ENCODE data around the gene MLPH. TPM values are rescaled to one million over a fixed set of nuclear protein-coding genes. Genes with fewer than 3 reads are reported as not detected.
A peak's percentile ranks its signal among the peaks of the same experiment; 100 is the strongest.

The MLPH gene
- total and polyA plus RNA-seq, 7 experiments from 2014 or later = not detected

DNA sequence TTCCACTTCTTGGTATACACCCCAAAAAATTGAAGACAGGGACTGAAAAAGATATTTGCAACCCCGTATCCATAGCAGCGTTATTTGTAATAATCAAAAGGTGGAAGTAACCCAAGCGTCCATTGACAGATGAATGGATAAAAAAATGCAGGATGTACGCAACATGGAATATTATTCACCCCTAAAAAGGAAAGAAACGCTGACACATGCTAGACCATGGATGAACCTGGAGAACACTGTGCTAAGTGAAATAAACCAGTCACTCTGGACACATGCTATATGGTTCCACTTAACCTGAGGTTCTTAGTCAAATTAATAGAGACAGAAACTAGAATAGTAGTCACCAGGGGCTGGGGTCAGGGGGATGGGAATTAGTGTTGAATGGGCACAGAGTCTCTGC lies 40.7 kb downstream of the MLPH start:
- ATAC-seq (no peak), DNase-seq (no peak)
- intact Hi-C loops (cut with micrococcal nuclease) = no loop called here
- no peaks in the 10 kb centered on the region for H3K4me1 ChIP-seq (ENCODE audit: control insufficient read depth in 2 of 2, insufficient read depth in 2 of 2, low read length in 2 of 2)
- no peak overlapping the region for H3K27ac ChIP-seq (ENCODE audit: low read depth, low read length)
- Mint-ChIP-seq H3K27ac (no peak overlapping the region), H3K36me3 (no peaks in the 10 kb centered on the region), H3K4me3 (no peak overlapping the region), H3K27me3 (no peaks in the 10 kb centered on the region), H3K4me1 (no peaks in the 10 kb centered on the region), H3K9me3 (no peaks in the 10 kb centered on the region)
- CTCF ChIA-PET = no interaction called here
- no peaks in the 10 kb centered on the region for H3K36me3 ChIP-seq (ENCODE audit: control insufficient read depth in 2 of 3, insufficient read depth in 3 of 3, low read length in 3 of 3)
- H3K4me3 ChIP-seq (ENCODE audit: low read length) = no peak overlapping the region
- POLR2A ChIA-PET = no interaction called here
- no peaks in the 10 kb centered on the region for H3K27me3 ChIP-seq (ENCODE audit: control insufficient read depth in 2 of 2, insufficient read depth in 2 of 2, low read length in 2 of 2)
- H3K9me3 ChIP-seq (ENCODE audit: control insufficient read depth in 2 of 3, low read length in 3 of 3) = no peaks in the 10 kb centered on the region

DNA sequence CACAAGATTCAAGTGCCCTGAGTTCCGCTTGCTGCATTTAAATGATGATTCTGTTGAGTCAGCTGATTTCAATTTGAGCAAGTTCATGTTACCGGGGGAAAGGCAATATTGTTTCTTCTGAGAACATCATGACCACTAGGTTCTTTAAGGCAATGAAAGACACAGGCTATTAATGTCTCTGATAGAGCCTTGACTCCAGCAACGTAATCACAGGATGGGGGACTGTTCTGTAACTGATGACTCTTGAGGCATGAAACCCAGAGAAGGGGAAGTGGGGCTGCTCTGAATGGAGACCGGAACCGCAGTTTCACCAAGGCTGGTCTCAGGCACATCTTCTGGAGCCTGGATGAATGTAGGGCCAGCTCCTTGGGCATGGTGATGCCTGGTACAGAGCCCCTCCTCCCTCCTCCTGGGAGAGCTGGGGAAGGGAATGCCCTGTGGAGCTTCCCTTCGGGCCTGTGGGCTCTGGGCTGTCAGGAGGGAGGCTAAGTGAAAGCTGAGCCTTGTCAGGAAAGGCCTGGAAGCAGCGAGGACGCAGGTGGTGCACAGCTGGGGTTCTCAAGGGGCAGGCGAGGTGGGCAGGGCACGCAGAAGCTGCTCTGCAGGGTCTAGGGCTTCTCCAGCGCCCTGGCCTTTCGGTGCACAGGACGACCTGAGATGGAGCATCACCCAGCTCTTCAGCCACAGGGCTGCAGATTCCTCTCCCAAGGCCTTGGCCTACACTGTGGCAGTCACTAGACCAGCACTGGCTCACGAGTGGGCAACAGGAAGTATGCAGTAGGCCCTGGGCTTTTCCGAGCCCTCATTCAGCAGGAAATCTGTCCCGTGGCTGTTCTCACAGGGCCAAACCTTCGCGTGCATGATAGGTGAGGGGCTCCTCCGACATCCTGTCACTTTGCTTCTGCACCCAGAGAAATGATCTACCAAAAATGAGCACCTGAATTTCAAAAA lies 42.7 kb downstream of the MLPH start:
- Mint-ChIP-seq H3K4me3 (no peak overlapping the region), H3K27me3 (no peaks in the 10 kb centered on the region), H3K36me3 (no peaks in the 10 kb centered on the region), H3K4me1 (no peaks in the 10 kb centered on the region), H3K27ac (no peak overlapping the region), H3K9me3 (no peaks in the 10 kb centered on the region)
- Histone ChIP-seq H3K27me3 (ENCODE audit: control insufficient read depth in 2 of 2, insufficient read depth in 2 of 2, low read length in 2 of 2) (no peaks in the 10 kb centered on the region), H3K4me3 (ENCODE audit: low read length) (no peak overlapping the region), H3K4me1 (ENCODE audit: control insufficient read depth in 2 of 2, insufficient read depth in 2 of 2, low read length in 2 of 2) (no peaks in the 10 kb centered on the region), H3K27ac (ENCODE audit: low read depth, low read length) (no peak overlapping the region), H3K36me3 (ENCODE audit: control insufficient read depth in 2 of 3, insufficient read depth in 3 of 3, low read length in 3 of 3) (no peaks in the 10 kb centered on the region), H3K9me3 (ENCODE audit: control insufficient read depth in 2 of 3, low read length in 3 of 3) (no peaks in the 10 kb centered on the region)
- ChIA-PET POLR2A (no interaction called here), CTCF (no interaction called here)
- intact Hi-C loops (cut with micrococcal nuclease) = no loop called here
- DNase-seq (no peak), ATAC-seq (peak; percentile 72)

DNA sequence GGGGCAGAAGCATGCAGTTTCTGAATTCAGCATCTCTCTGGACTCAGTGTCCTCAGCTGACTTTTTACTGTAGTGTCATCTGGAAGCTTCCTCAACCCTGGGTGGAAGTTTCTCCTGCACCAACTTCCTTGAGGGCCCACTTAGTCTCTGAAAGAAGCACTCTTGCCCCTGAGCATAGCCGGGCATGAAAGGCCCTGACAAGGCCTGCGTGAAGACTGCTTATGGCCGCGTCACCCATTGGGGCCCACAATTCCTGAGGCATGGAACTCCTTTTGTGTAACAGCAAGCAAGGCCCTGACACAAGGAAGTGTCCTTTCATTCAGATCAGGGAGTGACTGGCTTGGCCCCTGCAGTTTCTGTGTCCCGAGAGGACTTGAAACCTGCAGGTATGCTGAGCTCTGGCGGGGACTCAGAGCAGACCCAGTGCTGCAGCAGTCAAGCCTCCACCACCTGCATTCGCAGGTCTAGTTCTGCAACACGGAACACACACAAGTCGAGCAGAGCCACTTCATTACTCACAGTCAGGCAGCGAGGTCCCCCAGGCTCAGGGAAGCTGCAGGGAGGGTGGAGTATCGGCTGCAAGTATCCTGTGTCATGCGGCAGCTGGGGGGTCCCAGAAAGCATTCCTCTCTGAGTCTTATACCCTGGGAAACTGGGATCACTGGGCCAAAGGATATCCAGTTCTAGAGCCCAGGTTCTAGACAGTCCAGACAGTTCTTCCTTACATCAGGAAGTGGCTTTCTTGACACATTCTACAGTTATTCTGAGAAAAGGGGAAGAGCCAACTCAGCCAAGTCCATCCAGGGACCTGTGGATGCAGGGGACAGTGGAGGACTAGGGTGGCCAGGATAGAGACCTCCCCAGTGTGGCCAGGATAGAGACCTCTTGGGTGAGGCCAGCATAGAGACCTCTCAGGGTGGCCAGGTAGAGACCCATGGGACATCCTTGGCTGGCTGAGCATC lies 43.7 kb downstream of the MLPH start:
- Mint-ChIP-seq H3K4me3 (no peak overlapping the region), H3K27me3 (no peaks in the 10 kb centered on the region), H3K9me3 (no peaks in the 10 kb centered on the region), H3K4me1 (no peaks in the 10 kb centered on the region), H3K27ac (peak overlapping the region in 1 of 9 donors; percentile 28), H3K36me3 (no peaks in the 10 kb centered on the region)
- ATAC-seq (no peak), DNase-seq (no peak)
- Histone ChIP-seq H3K9me3 (ENCODE audit: control insufficient read depth in 2 of 3, low read length in 3 of 3) (no peaks in the 10 kb centered on the region), H3K4me1 (ENCODE audit: control insufficient read depth in 2 of 2, insufficient read depth in 2 of 2, low read length in 2 of 2) (no peaks in the 10 kb centered on the region), H3K4me3 (ENCODE audit: low read length) (no peak overlapping the region), H3K36me3 (ENCODE audit: control insufficient read depth in 2 of 3, insufficient read depth in 3 of 3, low read length in 3 of 3) (no peaks in the 10 kb centered on the region), H3K27me3 (ENCODE audit: control insufficient read depth in 2 of 2, insufficient read depth in 2 of 2, low read length in 2 of 2) (no peaks in the 10 kb centered on the region), H3K27ac (ENCODE audit: low read depth, low read length) (no peak overlapping the region)
- intact Hi-C loops (cut with micrococcal nuclease) = no loop called here
- ChIA-PET POLR2A (no interaction called here), CTCF (no interaction called here)

DNA sequence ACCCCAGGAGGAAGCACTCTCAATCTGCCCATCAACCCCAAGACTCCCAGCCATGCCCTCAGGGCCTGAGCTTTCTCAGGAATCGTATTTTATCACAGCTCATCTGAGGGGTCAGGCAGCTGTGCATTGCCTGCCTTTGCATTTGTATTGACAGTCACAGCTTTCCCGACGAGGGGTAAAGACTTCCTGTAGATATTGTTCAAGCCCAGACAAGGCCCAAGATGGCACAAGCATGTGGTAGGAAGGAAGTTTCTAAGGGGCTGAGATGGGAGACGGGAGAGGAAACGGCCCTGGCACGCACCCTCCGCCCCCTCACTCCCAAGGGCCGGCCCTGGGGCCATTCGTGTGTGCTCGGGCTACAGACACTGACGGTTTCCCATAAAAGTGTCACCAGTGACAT lies 45.1 kb downstream of the MLPH start:
- Mint-ChIP-seq H3K4me1 (no peaks in the 10 kb centered on the region), H3K9me3 (no peaks in the 10 kb centered on the region), H3K36me3 (no peaks in the 10 kb centered on the region), H3K27me3 (no peaks in the 10 kb centered on the region), H3K27ac (no peak overlapping the region), H3K4me3 (no peak overlapping the region)
- ATAC-seq (no peak), DNase-seq (no peak)
- intact Hi-C loops (cut with micrococcal nuclease) = no loop called here
- CTCF ChIA-PET = interaction anchor here (0.9 kb wide), 1 partner anchor 18 kb away, joined by 3 read pairs; no protein-coding TSS in a partner anchor
- Histone ChIP-seq H3K9me3 (ENCODE audit: control insufficient read depth in 2 of 3, low read length in 3 of 3) (no peaks in the 10 kb centered on the region), H3K27me3 (ENCODE audit: control insufficient read depth in 2 of 2, insufficient read depth in 2 of 2, low read length in 2 of 2) (no peaks in the 10 kb centered on the region), H3K4me1 (ENCODE audit: control insufficient read depth in 2 of 2, insufficient read depth in 2 of 2, low read length in 2 of 2) (no peaks in the 10 kb centered on the region), H3K36me3 (ENCODE audit: control insufficient read depth in 2 of 3, insufficient read depth in 3 of 3, low read length in 3 of 3) (no peaks in the 10 kb centered on the region), H3K4me3 (ENCODE audit: low read length) (no peak overlapping the region), H3K27ac (ENCODE audit: low read depth, low read length) (no peak overlapping the region)
- POLR2A ChIA-PET = no interaction called here

DNA sequence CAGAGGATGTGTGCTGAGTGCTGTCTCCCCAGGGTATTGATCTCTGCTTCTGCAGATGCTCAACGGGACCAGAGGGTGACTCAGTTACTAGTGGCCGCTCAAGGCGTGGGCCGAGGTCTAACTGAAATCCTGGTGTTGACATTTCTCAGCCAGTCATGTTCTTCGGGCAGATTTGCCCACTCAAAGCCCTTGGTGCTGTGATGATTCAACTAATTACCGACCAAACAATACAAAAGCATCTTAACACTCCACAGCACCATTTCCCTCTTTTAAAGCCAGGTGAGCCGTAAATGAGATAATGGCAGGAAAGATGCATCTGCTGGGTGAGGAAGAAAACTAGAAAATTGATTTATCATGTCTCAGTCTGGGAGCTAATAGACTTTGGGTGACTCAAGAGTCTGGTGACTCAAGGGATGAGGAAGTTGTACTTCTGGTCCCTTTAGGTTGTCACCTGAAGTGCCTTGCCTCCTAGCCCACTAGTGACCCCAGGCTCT lies 46.7 kb downstream of the MLPH start:
- Histone ChIP-seq H3K4me1 (ENCODE audit: control insufficient read depth in 2 of 2, insufficient read depth in 2 of 2, low read length in 2 of 2) (no peaks in the 10 kb centered on the region), H3K4me3 (ENCODE audit: low read length) (no peak overlapping the region), H3K27ac (ENCODE audit: low read depth, low read length) (no peak overlapping the region), H3K27me3 (ENCODE audit: control insufficient read depth in 2 of 2, insufficient read depth in 2 of 2, low read length in 2 of 2) (no peaks in the 10 kb centered on the region), H3K36me3 (ENCODE audit: control insufficient read depth in 2 of 3, insufficient read depth in 3 of 3, low read length in 3 of 3) (no peaks in the 10 kb centered on the region), H3K9me3 (ENCODE audit: control insufficient read depth in 2 of 3, low read length in 3 of 3) (no peaks in the 10 kb centered on the region)
- ChIA-PET POLR2A (no interaction called here), CTCF (interaction anchor here (0.8 kb wide), 1 partner anchor 38 kb away, joined by 3 read pairs; no protein-coding TSS in a partner anchor)
- Mint-ChIP-seq H3K9me3 (no peaks in the 10 kb centered on the region), H3K4me1 (no peaks in the 10 kb centered on the region), H3K4me3 (no peak overlapping the region), H3K36me3 (no peaks in the 10 kb centered on the region), H3K27ac (no peak overlapping the region), H3K27me3 (peaks cover 0 to 7% (median 0%) of the 10 kb centered on the region in 5 donors)
- ATAC-seq (peak; percentile 23), DNase-seq (no peak)
- intact Hi-C loops (cut with micrococcal nuclease) = no loop called here

DNA sequence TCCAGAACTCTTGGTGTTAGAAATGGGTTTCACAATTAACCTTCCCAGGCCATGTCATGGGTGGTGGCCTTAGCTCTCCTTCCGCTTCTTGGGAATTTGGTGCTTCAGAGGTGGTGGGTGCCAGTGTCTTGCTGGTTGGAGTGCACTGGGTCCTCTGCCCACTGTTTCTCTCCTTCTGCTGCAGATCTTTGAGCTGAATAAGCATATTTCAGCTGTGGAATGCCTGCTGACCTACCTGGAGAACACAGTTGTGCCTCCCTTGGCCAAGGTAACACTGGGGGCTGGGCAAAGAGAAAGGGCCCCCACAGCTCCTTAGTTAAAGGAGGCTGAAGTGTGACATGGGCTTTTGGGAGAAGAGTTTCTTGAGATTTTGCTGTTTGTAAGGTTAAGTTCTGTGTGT lies 47.3 kb downstream of the MLPH start:
- intact Hi-C loops (cut with micrococcal nuclease) = no loop called here
- CTCF ChIA-PET = no interaction called here
- Histone ChIP-seq H3K27me3 (ENCODE audit: control insufficient read depth in 2 of 2, insufficient read depth in 2 of 2, low read length in 2 of 2) (no peaks in the 10 kb centered on the region), H3K4me3 (ENCODE audit: low read length) (no peak overlapping the region), H3K27ac (ENCODE audit: low read depth, low read length) (no peak overlapping the region), H3K4me1 (ENCODE audit: control insufficient read depth in 2 of 2, insufficient read depth in 2 of 2, low read length in 2 of 2) (no peaks in the 10 kb centered on the region), H3K36me3 (ENCODE audit: control insufficient read depth in 2 of 3, insufficient read depth in 3 of 3, low read length in 3 of 3) (no peaks in the 10 kb centered on the region), H3K9me3 (ENCODE audit: control insufficient read depth in 2 of 3, low read length in 3 of 3) (no peaks in the 10 kb centered on the region)
- Mint-ChIP-seq H3K4me3 (no peak overlapping the region), H3K27ac (no peak overlapping the region), H3K9me3 (no peaks in the 10 kb centered on the region), H3K27me3 (peaks cover 0 to 7% (median 0%) of the 10 kb centered on the region in 5 donors), H3K36me3 (no peaks in the 10 kb centered on the region), H3K4me1 (no peaks in the 10 kb centered on the region)
- POLR2A ChIA-PET = no interaction called here
- no peak for DNase-seq
- no peak for ATAC-seq
